ENCODE measurements around the gene FLRT3.

FLRT3 gene

GRCh38 chr20:14337400-14338171, at the start of gene FLRT3:
Gene FLRT3, minus strand, starts transcription at chr20:14337612. Its CDS starts 10,106 bp downstream, at chr20:14327506.
- Histone ChIP-seq H3K36me3 (replicated peaks) (no peaks in the 10 kb centered on the region), H3K27ac (peak within 1 kb of the TSS; percentile 46), H3K27me3 (replicated peaks) (no peaks in the 10 kb centered on the region), H3K4me3 (ENCODE audit: low read depth, low read length) (peak within 1 kb of the TSS; percentile 51)
- in situ Hi-C loops (cut with HindIII; ENCODE audit: low pct_ligation_motif_present, low sequenced_read_pairs), result no loop called here
- TF ChIP-seq CTCF (IDR thresholded peaks at IDR 0.05; ENCODE audit: low read depth, low read length, missing control alignments), result peak; percentile 88
- peak; percentile 97 for DNase-seq

GRCh38 chr20:14386726-14387125, 49.3 kb upstream of the FLRT3 start:
- Histone ChIP-seq H3K27me3 (replicated peaks) (no peaks in the 10 kb centered on the region), H3K36me3 (replicated peaks) (no peaks in the 10 kb centered on the region), H3K27ac (no peak overlapping the region), H3K4me3 (ENCODE audit: low read depth, low read length) (no peak overlapping the region)
- no peak for TF ChIP-seq CTCF (IDR thresholded peaks at IDR 0.05; ENCODE audit: low read depth, low read length, missing control alignments)
- no peak for DNase-seq
- in situ Hi-C loops (cut with HindIII; ENCODE audit: low pct_ligation_motif_present, low sequenced_read_pairs), result no loop called here

GRCh38 chr20:14385176-14385740, 47.8 kb upstream of the FLRT3 start:
- in situ Hi-C loops (cut with HindIII; ENCODE audit: low pct_ligation_motif_present, low sequenced_read_pairs), result no loop called here
- Histone ChIP-seq H3K36me3 (replicated peaks) (no peaks in the 10 kb centered on the region), H3K27me3 (replicated peaks) (no peaks in the 10 kb centered on the region), H3K4me3 (ENCODE audit: low read depth, low read length) (no peak overlapping the region), H3K27ac (no peak overlapping the region)
- DNase-seq, result no peak
- no peak for TF ChIP-seq CTCF (IDR thresholded peaks at IDR 0.05; ENCODE audit: low read depth, low read length, missing control alignments)

- DNase-seq, result no peak
- no peaks in the 10 kb centered on the region for H3K36me3 ChIP-seq (replicated peaks)
- H3K27ac ChIP-seq, result no peak overlapping the region
- no peaks in the 10 kb centered on the region for H3K27me3 ChIP-seq (replicated peaks)
- in situ Hi-C loops (cut with HindIII; ENCODE audit: low pct_ligation_motif_present, low sequenced_read_pairs), result no loop called here
- no peak overlapping the region for H3K4me3 ChIP-seq (ENCODE audit: low read depth, low read length)
- TF ChIP-seq CTCF (IDR thresholded peaks at IDR 0.05; ENCODE audit: low read depth, low read length, missing control alignments), result no peak
These were observed 47.2 kb upstream of the FLRT3 start for GRCh38 chr20:14384416-14385175.

DNA sequence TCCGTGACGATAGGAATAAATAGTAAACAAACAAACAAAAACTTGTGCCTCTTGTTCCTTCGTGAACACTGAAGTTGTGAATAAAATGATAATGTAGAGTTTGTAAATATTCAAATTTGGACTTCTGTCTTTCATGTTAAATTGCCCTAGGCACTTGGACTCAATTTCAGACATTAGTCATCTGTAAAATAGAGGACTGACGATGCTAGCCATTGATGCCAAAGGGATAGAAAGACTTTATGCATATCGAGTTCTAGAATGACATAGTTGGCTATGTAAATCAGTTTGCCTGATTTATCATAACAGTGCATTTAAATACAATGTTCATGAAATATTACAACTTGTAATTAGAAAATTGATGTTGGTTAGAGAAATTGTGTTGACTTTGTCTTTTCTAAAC, 45.9 kb upstream of the FLRT3 start:
- Histone ChIP-seq H3K27ac (no peak overlapping the region), H3K36me3 (replicated peaks) (no peaks in the 10 kb centered on the region), H3K4me3 (ENCODE audit: low read depth, low read length) (no peak overlapping the region), H3K27me3 (replicated peaks) (no peaks in the 10 kb centered on the region)
- DNase-seq, result no peak
- TF ChIP-seq CTCF (IDR thresholded peaks at IDR 0.05; ENCODE audit: low read depth, low read length, missing control alignments), result no peak
- in situ Hi-C loops (cut with HindIII; ENCODE audit: low pct_ligation_motif_present, low sequenced_read_pairs), result no loop called here
